ENCODE measurements around the gene MOK.

- TF ChIP-seq ZNF121 (CRISPR knock-in tag; IDR thresholded peaks at IDR 0.05) (no peak), CTCF (IDR thresholded peaks at IDR 0.05) (no peak), MLX (CRISPR knock-in tag; IDR thresholded peaks at IDR 0.05) (no peak), GABPB1 (CRISPR knock-in tag; IDR thresholded peaks at IDR 0.05) (no peak), PRRX2 (CRISPR knock-in tag; IDR thresholded peaks at IDR 0.05) (no peak), AFF4 (CRISPR knock-in tag; IDR thresholded peaks at IDR 0.05; ENCODE audit: borderline replicate concordance) (no peak), NR2C2 (CRISPR knock-in tag; IDR thresholded peaks at IDR 0.05) (no peak), E2F4 (CRISPR knock-in tag; IDR thresholded peaks at IDR 0.05; ENCODE audit: borderline replicate concordance, low read depth) (no peak), USF2 (CRISPR knock-in tag; IDR thresholded peaks at IDR 0.05) (no peak), ZBTB43 (CRISPR knock-in tag; IDR thresholded peaks at IDR 0.05) (no peak), ZNF263 (CRISPR knock-in tag; IDR thresholded peaks at IDR 0.05; ENCODE audit: low read depth) (no peak)
Measured at GRCh38 chr14:102342238-102342637, 37.3 kb upstream of the MOK start.

Data from WTC11 (cell line).